HEK293T (cell line): ENCODE results near the gene MFAP2.

ENCODE experiments used
- CTCF ChIA-PET: fragments of 350-600 bp; formaldehyde crosslinking; extraction: SDS; loops from one replicate; lab custom pipeline; 2021; ENCODE audit warnings: antibody characterized with exemption, inconsistent platforms; lab: Yijun Ruan, JAX
- POLR2A ChIA-PET: fragments of 350-600 bp; formaldehyde crosslinking; extraction: SDS; loops from one replicate; lab custom pipeline; 2020; ENCODE audit warnings: antibody characterized with exemption, inconsistent platforms; lab: Yijun Ruan, JAX
- DNase-seq: peaks from one replicate; pipeline ENCODE4 v3.0.0; 2012; ENCODE audit warnings: mixed read lengths; ENCODE audit errors: extremely low spot score
- ARNT ChIP-seq: fragments of 450-650 bp; IDR thresholded peaks from 2 replicates; pipeline ENCODE4 v1.6.1; 2017; ENCODE audit warnings: mild to moderate bottlenecking
- BHLHE40 ChIP-seq: fragments of 450-650 bp; IDR thresholded peaks from 2 replicates; pipeline ENCODE4 v1.6.1; 2016; ENCODE audit warnings: mild to moderate bottlenecking, moderate library complexity, borderline replicate concordance
- CTBP1 ChIP-seq: fragments of 450-650 bp; IDR thresholded peaks from 2 replicates; pipeline ENCODE4 v1.6.1; 2016; ENCODE audit warnings: borderline replicate concordance
- ELF4 ChIP-seq: fragments of 450-650 bp; IDR thresholded peaks from 2 replicates; pipeline ENCODE4 v1.6.1; 2017; ENCODE audit warnings: antibody characterized with exemption
- FOXA1 ChIP-seq: fragments of 450-650 bp; IDR thresholded peaks from 2 replicates; pipeline ENCODE4 v1.6.1; 2016; ENCODE audit warnings: mild to moderate bottlenecking
- FOXK2 ChIP-seq: fragments of 450-650 bp; IDR thresholded peaks from 2 replicates; pipeline ENCODE4 v1.6.1; 2016; ENCODE audit warnings: mild to moderate bottlenecking
- FOXM1 ChIP-seq: fragments of 450-650 bp; IDR thresholded peaks from 2 replicates; pipeline ENCODE4 v1.6.1; 2017; ENCODE audit warnings: mild to moderate bottlenecking, borderline replicate concordance
- HDGF ChIP-seq: fragments of 450-650 bp; IDR thresholded peaks from 2 replicates; pipeline ENCODE4 v1.6.1; 2017; ENCODE audit warnings: antibody characterized with exemption, borderline replicate concordance
- L3MBTL2 ChIP-seq: fragments of 450-650 bp; conservative IDR thresholded peaks from 2 replicates; pipeline ENCODE4 v1.6.1; 2016; ENCODE audit warnings: mild to moderate bottlenecking
- LEF1 ChIP-seq: fragments of 450-650 bp; IDR thresholded peaks from 2 replicates; pipeline ENCODE4 v1.6.1; 2017; ENCODE audit warnings: mild to moderate bottlenecking, borderline replicate concordance
- NFRKB ChIP-seq: fragments of 450-650 bp; IDR thresholded peaks from 2 replicates; pipeline ENCODE4 v1.6.1; 2016; ENCODE audit warnings: mild to moderate bottlenecking, moderate library complexity
- PKNOX1 ChIP-seq: fragments of 450-650 bp; IDR thresholded peaks from 2 replicates; pipeline ENCODE4 v1.6.1; 2016
- SP1 ChIP-seq: fragments of 450-650 bp; IDR thresholded peaks from 2 replicates; pipeline ENCODE4 v1.6.1; 2017
- SUZ12 ChIP-seq: fragments of 450-650 bp; IDR thresholded peaks from 2 replicates; pipeline ENCODE4 v1.6.1; 2016; ENCODE audit warnings: mild to moderate bottlenecking
- TARDBP ChIP-seq: fragments of 450-650 bp; IDR thresholded peaks from 2 replicates; pipeline ENCODE4 v1.6.1; 2016
- ZNF384 ChIP-seq: fragments of 450-650 bp; IDR thresholded peaks from 2 replicates; pipeline ENCODE4 v1.6.1; 2016

The MFAP2 gene

GRCh38 chr1:16986560-16986959 lies 6.1 kb upstream of the MFAP2 start:
- POLR2A ChIA-PET, result no interaction called here
- no peak for DNase-seq

GRCh38 chr1:16986113-16986512 lies 5.7 kb upstream of the MFAP2 start:
- TF ChIP-seq NFRKB (no peak), L3MBTL2 (no peak), HDGF (no peak), CTBP1 (no peak), ZNF384 (no peak), FOXM1 (no peak), SP1 (no peak), FOXA1 (no peak), FOXK2 (no peak), TARDBP (no peak), SUZ12 (no peak), LEF1 (no peak)
- POLR2A ChIA-PET, result no interaction called here
- CTCF ChIA-PET, result no interaction called here
- no peak for DNase-seq

More at GRCh38 chr1:16986560-16986959, 6.1 kb upstream of the MFAP2 start:
- CTCF ChIA-PET, result interaction anchor here (1.5 kb wide), 1 partner anchor 24 kb away, joined by 4 read pairs; no protein-coding TSS in a partner anchor
- TF ChIP-seq FOXK2, result no peak
- no peak for TF ChIP-seq SP1
- TF ChIP-seq PKNOX1, result no peak
- TF ChIP-seq ZNF384, result no peak
- TF ChIP-seq LEF1, result no peak
- no peak for TF ChIP-seq NFRKB
- no peak for TF ChIP-seq ARNT
- TF ChIP-seq SUZ12, result no peak

DNA sequence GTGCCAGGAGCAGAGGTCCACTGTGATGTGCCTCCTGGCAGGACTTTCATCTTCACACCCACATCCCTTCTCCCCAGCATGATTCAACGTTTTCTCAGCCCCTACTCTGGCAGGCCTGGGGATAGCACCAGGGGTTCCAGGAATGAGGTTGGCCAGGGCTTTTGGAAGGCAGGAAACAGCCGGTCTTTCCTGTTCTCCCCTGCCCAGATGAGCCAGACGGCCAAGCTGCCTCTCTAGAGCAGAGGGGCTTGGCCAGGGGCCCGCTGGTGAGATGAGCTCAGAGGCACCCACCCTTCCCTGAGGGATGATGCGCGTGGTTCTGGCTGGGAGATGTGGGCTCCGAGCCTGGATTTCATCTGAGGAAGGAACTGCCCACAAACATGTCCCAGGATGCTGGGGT lies 4.3 kb upstream of the MFAP2 start:
- POLR2A ChIA-PET, result no interaction called here
- no peak for DNase-seq
- TF ChIP-seq ZNF384, result no peak
- no peak for TF ChIP-seq SP1
- TF ChIP-seq CTBP1, result no peak
- TF ChIP-seq PKNOX1, result no peak
- CTCF ChIA-PET, result no interaction called here

DNA sequence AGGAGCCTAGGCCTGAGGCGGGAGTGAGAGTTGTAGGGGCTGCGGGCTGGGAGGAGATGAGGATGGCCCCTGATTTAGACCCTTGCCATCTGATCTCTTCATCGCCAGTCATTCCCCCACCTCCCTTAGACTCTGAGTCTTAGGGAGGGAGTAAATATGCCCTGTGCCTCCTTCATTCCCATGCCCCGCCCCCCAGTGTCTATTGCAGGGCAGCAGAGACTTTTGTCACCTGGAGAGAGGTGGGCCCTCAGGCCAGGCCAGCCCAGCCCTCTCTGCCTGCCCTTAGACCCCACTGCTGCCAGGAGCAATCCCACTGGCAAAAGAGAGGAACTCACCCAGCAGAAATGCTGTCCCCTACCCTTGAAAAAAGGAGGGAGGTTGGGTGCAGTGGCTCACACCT lies 3.2 kb upstream of the MFAP2 start:
- CTCF ChIA-PET, result no interaction called here
- POLR2A ChIA-PET, result no interaction called here
- TF ChIP-seq FOXA1, result no peak
- TF ChIP-seq PKNOX1, result no peak
- TF ChIP-seq LEF1, result no peak
- TF ChIP-seq ELF4, result no peak
- TF ChIP-seq CTBP1, result no peak
- TF ChIP-seq SP1, result no peak
- no peak for TF ChIP-seq ZNF384
- no peak for TF ChIP-seq SUZ12
- TF ChIP-seq BHLHE40, result no peak
- TF ChIP-seq L3MBTL2, result no peak
- no peak for TF ChIP-seq NFRKB
- TF ChIP-seq HDGF, result no peak
- TF ChIP-seq ARNT, result no peak
- no peak for TF ChIP-seq TARDBP
- DNase-seq, result no peak

- DNase-seq, result no peak
- ChIA-PET POLR2A (interaction anchor here (1.4 kb wide), 1 partner anchor 10 kb away, joined by 3 read pairs; no protein-coding TSS in a partner anchor), CTCF (no interaction called here)
- TF ChIP-seq ARNT, result no peak
- no peak for TF ChIP-seq ZNF384
- TF ChIP-seq PKNOX1, result no peak
- TF ChIP-seq FOXM1, result no peak
- no peak for TF ChIP-seq L3MBTL2
- no peak for TF ChIP-seq BHLHE40
- no peak for TF ChIP-seq SP1
- no peak for TF ChIP-seq CTBP1
- no peak for TF ChIP-seq HDGF
- no peak for TF ChIP-seq FOXA1
- no peak for TF ChIP-seq LEF1
- no peak for TF ChIP-seq FOXK2
- TF ChIP-seq TARDBP, result no peak
Measured at GRCh38 chr1:16982902-16983301, 2.5 kb upstream of the MFAP2 start.

- CTCF ChIA-PET, result interaction anchor here (0.6 kb wide), 1 partner anchor 28 kb away, joined by 10 read pairs; no protein-coding TSS in a partner anchor
- POLR2A ChIA-PET, result interaction anchor here (1.4 to 1.7 kb wide), 2 partner anchors 11 to 21 kb away, joined by 3 to 8 read pairs; no protein-coding TSS in a partner anchor
- no peak for TF ChIP-seq LEF1
- no peak for TF ChIP-seq ZNF384
- no peak for TF ChIP-seq FOXM1
- no peak for TF ChIP-seq ELF4
- TF ChIP-seq L3MBTL2, result no peak
- no peak for TF ChIP-seq HDGF
- TF ChIP-seq PKNOX1, result no peak
- no peak for TF ChIP-seq CTBP1
- no peak for TF ChIP-seq NFRKB
- TF ChIP-seq SP1, result no peak
- TF ChIP-seq FOXK2, result no peak
- TF ChIP-seq BHLHE40, result no peak
- TF ChIP-seq SUZ12, result no peak
- no peak for TF ChIP-seq ARNT
- no peak for TF ChIP-seq FOXA1
- no peak for TF ChIP-seq TARDBP
- DNase-seq, result no peak
Measured at GRCh38 chr1:16981269-16981849, 939 bp upstream of the MFAP2 start.
